Measurements from ENCODE around the gene ATP5MK.
"Not testable (repeated sequence)": the region's sequence is repeated elsewhere in the genome, so short reads cannot be mapped to it uniquely, and the experiment has no call there.

ATP5MK gene

GRCh38 chr10:103373544-103373943 lies 22.7 kb downstream of the ATP5MK start:
- H3K27me3 Mint-ChIP-seq: no peaks in the 10 kb centered on the region
- H3K9me3 Mint-ChIP-seq: no peaks in the 10 kb centered on the region
- peaks cover 41% of the 10 kb centered on the region for H3K36me3 Mint-ChIP-seq (ENCODE audit: insufficient read depth)
- H3K4me1 Mint-ChIP-seq (ENCODE audit: low read depth in 2 of 2): peaks cover 5 to 8% of the 10 kb centered on the region in 2 donors
- H3K4me3 Mint-ChIP-seq: no peak overlapping the region
- DNase-seq (no peak), ATAC-seq (replicated peaks) (no peak)
- H3K27ac Mint-ChIP-seq: no peak overlapping the region

- Mint-ChIP-seq H3K27me3 (no peaks in the 10 kb centered on the region), H3K27ac (peak within 1 kb of the TSS; percentile 39 to 59), H3K4me3 (peak within 1 kb of the TSS; percentile 85 to 90), H3K36me3 (ENCODE audit: insufficient read depth) (peaks cover 22% of the 10 kb centered on the region), H3K4me1 (ENCODE audit: low read depth in 2 of 2) (peaks cover 10 to 11% of the 10 kb centered on the region in 2 donors), H3K9me3 (no peaks in the 10 kb centered on the region)
- ATAC-seq (replicated peaks) (peak; percentile 68), DNase-seq (peak; percentile 89 to 91 (median 89))
Observed at GRCh38 chr10:103367782-103368518, 28.3 kb downstream of the ATP5MK start, which contains the start of gene TAF5. Gene TAF5, plus strand, starts transcription at chr10:103367976. Its CDS starts 14 bp downstream, at chr10:103367990.

DNA sequence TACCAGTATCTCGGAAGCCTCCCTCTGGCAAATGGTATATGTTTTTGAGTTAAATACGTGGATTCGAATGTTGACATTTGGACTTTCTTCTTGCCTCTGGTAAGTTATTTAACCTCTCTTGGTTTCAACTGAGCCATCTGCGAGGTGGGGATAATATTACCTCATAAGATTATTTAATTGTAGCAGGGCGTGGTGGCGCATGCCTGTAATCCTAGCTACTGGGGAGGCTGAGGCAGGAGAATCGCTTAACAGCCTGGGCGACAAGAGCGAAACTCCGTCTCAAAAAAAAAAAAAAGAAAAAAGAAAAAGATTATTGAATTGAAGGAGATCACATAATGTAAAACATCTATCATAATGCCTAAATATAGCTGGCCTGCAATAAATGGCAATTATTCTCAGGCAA lies 28.9 kb downstream of the ATP5MK start:
- Mint-ChIP-seq H3K27ac (peak overlapping the region; percentile 39 to 59), H3K4me3 (peak overlapping the region; percentile 85 to 90), H3K4me1 (ENCODE audit: low read depth in 2 of 2) (peaks cover 10 to 11% of the 10 kb centered on the region in 2 donors), H3K36me3 (ENCODE audit: insufficient read depth) (peaks cover 22% of the 10 kb centered on the region), H3K27me3 (no peaks in the 10 kb centered on the region), H3K9me3 (no peaks in the 10 kb centered on the region)
- no peak for DNase-seq
- no peak for ATAC-seq (replicated peaks)

DNA sequence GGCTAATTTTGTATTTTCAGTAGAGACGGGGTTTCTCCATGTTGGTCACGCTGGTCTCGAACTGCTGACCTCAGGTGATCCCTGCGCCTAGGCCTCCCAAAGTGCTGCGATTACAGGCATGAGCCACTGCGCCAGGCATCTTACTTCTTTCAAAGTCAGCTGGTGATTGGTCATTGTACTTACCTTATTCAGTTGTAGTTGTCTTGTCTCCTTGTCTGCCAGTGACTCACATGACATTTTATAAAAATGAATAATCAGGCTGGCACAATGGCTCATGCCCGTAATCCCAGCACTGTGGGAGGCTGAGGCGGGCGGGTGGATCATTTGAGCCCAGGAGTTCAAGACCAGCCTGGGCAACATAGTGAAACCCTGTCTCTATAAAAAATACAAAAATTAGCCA lies 35.5 kb downstream of the ATP5MK start:
- H3K4me1 Mint-ChIP-seq (ENCODE audit: low read depth in 2 of 2); H3K9me3 Mint-ChIP-seq; H3K27ac Mint-ChIP-seq; ATAC-seq (replicated peaks); H3K4me3 Mint-ChIP-seq; H3K36me3 Mint-ChIP-seq (ENCODE audit: insufficient read depth); H3K27me3 Mint-ChIP-seq; DNase-seq: not testable (repeated sequence)

GRCh38 chr10:103359493-103359892 lies 36.8 kb downstream of the ATP5MK start:
- H3K27me3 Mint-ChIP-seq; H3K4me1 Mint-ChIP-seq (ENCODE audit: low read depth in 2 of 2); H3K27ac Mint-ChIP-seq; H3K4me3 Mint-ChIP-seq; ATAC-seq (replicated peaks); H3K36me3 Mint-ChIP-seq (ENCODE audit: insufficient read depth); DNase-seq; H3K9me3 Mint-ChIP-seq: not testable (repeated sequence)

DNA sequence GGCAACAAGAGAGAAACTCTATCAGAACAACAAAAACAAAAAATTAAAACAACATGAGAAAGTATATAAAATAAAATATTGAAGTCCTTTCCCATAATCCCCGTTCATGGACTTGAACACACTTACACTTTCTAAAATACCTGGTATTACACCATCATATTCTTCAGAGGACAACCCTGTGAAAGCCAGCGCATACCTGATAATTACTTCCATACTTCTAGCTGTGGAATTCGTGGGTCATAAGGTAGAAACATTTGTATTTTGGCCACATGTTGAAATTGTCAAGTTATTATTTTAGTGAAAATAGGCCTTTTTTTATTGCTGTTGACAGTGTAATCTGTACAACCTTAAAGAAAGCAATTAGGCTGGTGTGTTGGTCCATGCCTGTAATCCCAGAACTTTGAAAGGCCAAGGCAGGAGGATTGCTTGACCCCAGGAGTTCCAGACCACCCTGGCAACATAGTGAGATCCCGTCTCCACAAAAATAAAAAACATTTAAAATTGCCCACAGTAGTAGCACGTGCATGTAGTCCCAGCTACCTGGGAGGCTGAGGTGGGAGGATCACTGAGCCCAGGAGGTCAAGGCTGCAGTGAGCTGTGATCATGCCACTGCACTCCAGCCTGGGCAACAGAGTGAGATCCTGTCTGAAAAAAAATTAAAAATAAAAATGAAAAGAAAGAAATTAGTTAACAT lies 40.2 kb downstream of the ATP5MK start:
- H3K4me3 Mint-ChIP-seq: no peak overlapping the region
- H3K27me3 Mint-ChIP-seq: no peaks in the 10 kb centered on the region
- no peak overlapping the region for H3K27ac Mint-ChIP-seq
- DNase-seq (no peak), ATAC-seq (replicated peaks) (no peak)
- H3K9me3 Mint-ChIP-seq: no peaks in the 10 kb centered on the region
- peaks cover 0 to 4% of the 10 kb centered on the region in 2 donors for H3K4me1 Mint-ChIP-seq (ENCODE audit: low read depth in 2 of 2)
- H3K36me3 Mint-ChIP-seq (ENCODE audit: insufficient read depth): peaks cover 2% of the 10 kb centered on the region

DNA sequence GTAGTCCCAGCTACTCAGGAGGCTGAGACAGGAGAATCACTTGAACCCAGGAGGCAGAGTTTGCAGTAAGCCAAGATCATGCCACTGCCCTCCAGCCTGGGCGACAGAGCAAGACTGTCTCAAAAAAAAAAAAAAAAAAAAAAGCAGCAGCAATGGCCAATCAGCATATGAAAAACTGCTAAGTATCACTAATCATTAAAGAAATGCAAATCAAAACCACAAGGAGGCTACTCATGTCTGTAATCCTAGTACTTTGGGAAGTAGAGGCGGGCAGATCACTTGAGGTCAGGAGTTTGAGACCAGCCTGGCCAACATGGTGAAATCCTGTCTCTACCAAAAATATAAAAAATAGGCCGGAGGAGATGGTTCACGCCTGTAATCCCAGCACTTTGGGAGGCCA lies 41.7 kb downstream of the ATP5MK start:
- ATAC-seq (replicated peaks); H3K4me3 Mint-ChIP-seq; H3K27me3 Mint-ChIP-seq; H3K27ac Mint-ChIP-seq; DNase-seq; H3K36me3 Mint-ChIP-seq (ENCODE audit: insufficient read depth); H3K9me3 Mint-ChIP-seq; H3K4me1 Mint-ChIP-seq (ENCODE audit: low read depth in 2 of 2): not testable (repeated sequence)

GRCh38 chr10:103353281-103353680 lies 43.0 kb downstream of the ATP5MK start:
- ATAC-seq (replicated peaks): no peak
- H3K27me3 Mint-ChIP-seq: no peaks in the 10 kb centered on the region
- peaks cover 3 to 4% of the 10 kb centered on the region in 2 donors for H3K4me1 Mint-ChIP-seq (ENCODE audit: low read depth in 2 of 2)
- DNase-seq: no peak
- peaks cover 2% of the 10 kb centered on the region for H3K36me3 Mint-ChIP-seq (ENCODE audit: insufficient read depth)
- no peaks in the 10 kb centered on the region for H3K9me3 Mint-ChIP-seq
- H3K4me3 Mint-ChIP-seq: no peak overlapping the region
- no peak overlapping the region for H3K27ac Mint-ChIP-seq

- Mint-ChIP-seq H3K4me3 (peak within 1 kb of the TSS; percentile 89 to 91), H3K27me3 (no peaks in the 10 kb centered on the region), H3K4me1 (ENCODE audit: low read depth in 2 of 2) (peaks cover 3 to 4% of the 10 kb centered on the region in 2 donors), H3K27ac (peak within 1 kb of the TSS; percentile 92), H3K9me3 (no peaks in the 10 kb centered on the region), H3K36me3 (ENCODE audit: insufficient read depth) (peaks cover 12% of the 10 kb centered on the region)
- ATAC-seq (replicated peaks) (peak; percentile 85), DNase-seq (peak; percentile 52 to 62 (median 59))
Observed at GRCh38 chr10:103350517-103351260, 45.6 kb downstream of the ATP5MK start, which contains the start of gene PCGF6. Gene PCGF6, minus strand, starts transcription at chr10:103351140. Its CDS starts 74 bp downstream, at chr10:103351066.

DNA sequence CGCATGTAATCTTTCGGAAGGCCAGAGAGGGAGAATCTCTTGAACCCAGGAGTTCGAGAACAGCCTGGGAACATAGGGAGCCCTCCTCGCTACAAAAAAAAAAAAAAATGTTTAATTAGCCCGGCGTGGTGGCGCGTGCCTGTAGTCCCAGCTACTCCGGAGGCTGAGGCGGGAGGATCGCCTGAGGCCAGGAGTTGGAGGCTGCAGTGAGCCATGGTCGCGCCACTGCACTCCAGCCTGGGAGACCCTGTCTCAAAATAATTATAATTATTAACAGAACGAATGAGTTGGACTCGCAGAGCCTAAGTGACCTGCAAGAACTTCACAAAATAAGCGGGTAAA lies 46.1 kb downstream of the ATP5MK start:
- peak overlapping the region; percentile 92 for H3K27ac Mint-ChIP-seq
- H3K27me3 Mint-ChIP-seq: no peaks in the 10 kb centered on the region
- peak overlapping the region; percentile 89 to 91 for H3K4me3 Mint-ChIP-seq
- DNase-seq (no peak), ATAC-seq (replicated peaks) (no peak)
- no peaks in the 10 kb centered on the region for H3K9me3 Mint-ChIP-seq
- H3K36me3 Mint-ChIP-seq (ENCODE audit: insufficient read depth): peaks cover 14% of the 10 kb centered on the region
- peaks cover 3 to 4% of the 10 kb centered on the region in 2 donors for H3K4me1 Mint-ChIP-seq (ENCODE audit: low read depth in 2 of 2)
